HG03175 (cell line): ENCODE data around the gene MT1M.
"Not testable (repeated sequence)": the region's sequence is repeated elsewhere in the genome, so short reads cannot be mapped to it uniquely, and the experiment has no call there.

Source experiments
- ATAC-seq: cut with Tn5 transposase; IDR thresholded peaks from one replicate; pipeline ENCODE4 v1.9.1; 2021; ENCODE audit warnings: mild to moderate bottlenecking, moderate library complexity; ENCODE audit not compliant: unreplicated experiment

MT1M gene

GRCh38 chr16:56632156-56632847 lies at the start of gene MT1M:
Gene MT1M (plus strand): TSS chr16:56632659. CDS start chr16:56632732, 73 bp downstream.
- ATAC-seq, result no peak

DNA sequence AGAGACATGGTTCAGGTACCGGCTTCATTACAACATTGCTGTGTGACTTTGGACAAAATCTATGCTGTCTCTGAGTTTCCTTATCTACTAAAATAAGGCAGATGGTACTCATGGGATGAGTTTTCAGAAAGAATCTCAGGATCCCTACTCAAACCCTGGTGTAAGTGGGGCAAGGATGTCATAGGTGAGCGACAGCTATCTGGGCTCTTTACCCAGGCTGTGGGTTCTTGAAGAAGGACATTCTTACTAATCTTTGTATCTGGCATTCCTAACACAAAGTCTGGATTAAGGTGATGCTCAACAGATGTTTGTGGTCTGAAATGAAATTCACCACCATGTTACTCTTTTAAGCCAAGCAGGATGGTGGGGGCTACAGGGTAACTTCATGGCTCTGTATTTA lies 49.5 kb upstream of the MT1M start:
- ATAC-seq, result not testable (repeated sequence)

- ATAC-seq, result no peak
These were observed 48.9 kb upstream of the MT1M start for GRCh38 chr16:56583351-56584168.

DNA sequence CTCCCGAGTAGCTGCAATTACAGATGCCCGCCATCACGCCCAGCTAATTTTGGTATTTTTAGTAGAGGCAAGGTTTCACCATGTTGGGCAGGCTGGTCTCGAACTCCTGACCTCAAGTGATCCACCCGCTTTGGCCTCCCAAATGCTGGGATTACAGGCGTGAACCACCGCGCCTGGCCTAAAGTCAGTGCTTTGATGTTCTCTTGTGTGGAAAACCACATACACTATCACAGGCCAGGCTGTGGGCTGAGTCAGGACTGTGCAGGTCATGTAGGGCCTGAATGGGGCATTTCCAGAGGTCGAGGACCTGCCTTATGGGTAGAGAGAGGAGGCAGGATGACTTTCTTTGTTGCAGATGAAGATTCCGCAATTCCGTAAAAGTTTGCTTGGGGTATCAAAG lies 48.2 kb upstream of the MT1M start:
- ATAC-seq, result no peak

DNA sequence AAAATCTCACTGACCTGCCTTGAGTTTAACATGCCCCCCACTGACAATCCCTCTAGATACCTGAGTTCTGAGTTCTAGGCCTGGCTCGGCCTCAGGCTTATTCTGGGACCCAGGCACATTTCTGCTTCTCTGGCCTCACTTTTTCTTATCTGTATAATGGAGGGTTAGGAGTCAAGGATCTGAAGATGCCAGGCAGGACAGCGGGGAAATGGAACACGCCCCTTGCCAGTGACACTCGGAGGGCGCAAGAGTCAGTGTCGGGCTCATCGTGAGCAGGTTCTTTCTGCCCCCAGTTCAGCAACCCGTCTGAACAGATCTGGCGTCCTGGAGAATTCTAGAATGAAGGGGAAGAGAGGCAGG lies 43.7 kb upstream of the MT1M start:
- ATAC-seq, result no peak

DNA sequence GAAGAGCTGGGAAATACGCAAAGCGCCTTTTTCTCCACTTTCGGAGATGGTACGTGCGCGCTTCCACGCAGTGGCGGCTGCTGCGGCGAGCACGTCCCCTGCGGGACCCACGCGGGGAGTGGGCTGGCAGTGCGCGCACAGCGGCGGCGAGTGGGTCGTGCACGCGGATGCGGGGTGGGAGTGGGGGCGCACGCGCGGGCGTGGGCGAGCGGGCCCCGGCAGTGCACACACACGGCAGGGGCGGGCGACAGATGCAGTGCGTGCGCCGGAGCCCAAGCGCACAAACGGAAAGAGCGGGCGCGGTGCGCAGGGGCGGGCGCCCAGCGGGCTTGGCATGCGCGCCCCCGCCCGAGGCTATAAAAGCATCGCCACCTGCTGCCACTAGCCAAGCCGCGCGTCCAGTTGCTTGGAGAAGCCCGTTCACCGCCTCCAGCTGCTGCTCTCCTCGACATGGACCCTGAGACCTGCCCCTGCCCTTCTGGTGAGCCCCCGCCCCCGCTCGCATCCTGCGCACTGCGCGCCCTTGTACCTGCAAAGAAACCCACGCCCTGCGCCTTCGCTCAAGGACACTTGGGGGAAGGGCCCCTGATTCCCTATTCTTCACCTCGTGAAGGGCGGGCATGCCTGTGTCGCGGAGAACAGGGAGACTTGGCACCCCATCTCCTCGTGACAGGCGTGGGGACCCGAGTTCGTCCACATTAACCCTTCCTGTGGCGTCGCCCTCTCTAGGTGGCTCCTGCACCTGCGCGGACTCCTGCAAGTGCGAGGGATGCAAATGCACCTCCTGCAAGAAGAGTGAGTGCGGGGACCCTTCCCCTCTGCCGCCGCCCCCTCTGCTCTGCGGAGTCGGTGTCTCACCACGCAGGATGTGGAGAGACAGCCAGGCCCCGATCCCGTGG lies 43.1 kb upstream of the MT1M start, which contains the start of gene MT3:
Gene MT3, plus strand, starts transcription at position 388 of the 899 bp plus-strand sequence. Its CDS starts 63 bp downstream, at position 451.
- no peak for ATAC-seq

- no peak for ATAC-seq
These were observed 40.9 kb upstream of the MT1M start for GRCh38 chr16:56591377-56592060.

GRCh38 chr16:56593573-56594291 lies 38.7 kb upstream of the MT1M start:
- no peak for ATAC-seq

DNA sequence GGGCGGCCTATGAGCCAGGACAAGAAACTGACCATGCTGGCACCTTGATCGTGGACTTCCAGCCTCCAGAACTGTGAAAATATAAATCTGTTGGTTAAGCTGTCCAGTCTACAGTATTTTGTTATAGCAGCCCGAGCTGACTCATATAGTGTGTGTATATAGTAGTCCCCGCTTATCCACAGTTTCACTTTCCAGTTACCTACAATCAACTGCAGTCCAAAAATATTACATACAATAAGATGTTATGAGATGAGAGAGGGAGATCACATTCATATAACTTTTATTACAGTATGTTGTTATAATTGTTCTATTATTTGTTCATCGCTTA lies 38.2 kb upstream of the MT1M start:
- no peak for ATAC-seq

DNA sequence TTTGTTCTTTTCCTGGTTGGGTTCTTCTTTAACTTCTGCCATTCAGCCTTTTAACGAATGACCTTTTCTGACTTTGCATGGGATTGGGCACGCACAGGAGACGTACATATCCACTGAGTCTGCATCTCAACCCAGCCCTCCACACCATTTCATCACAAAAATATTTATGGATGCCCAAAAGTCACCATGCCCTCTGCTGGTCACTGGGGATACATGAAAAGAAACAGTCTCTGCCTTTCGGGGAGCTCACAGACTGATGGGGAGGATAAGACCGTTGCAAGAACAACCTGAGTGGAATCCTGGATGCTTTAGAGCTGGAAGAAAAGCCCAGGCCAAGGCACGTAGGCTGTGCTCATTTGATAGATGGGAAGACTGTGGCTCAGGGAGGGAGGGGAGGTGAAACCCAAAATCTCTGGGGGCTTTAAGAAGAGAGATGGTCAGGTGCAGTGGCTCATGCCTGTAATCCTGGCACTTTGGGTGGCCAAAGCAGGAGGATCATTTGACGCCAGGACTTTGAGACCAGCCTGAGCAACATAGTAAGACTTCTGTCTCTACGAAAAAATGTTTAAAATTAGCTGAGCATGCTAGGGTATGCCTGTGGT lies 32.0 kb upstream of the MT1M start:
- no peak for ATAC-seq

DNA sequence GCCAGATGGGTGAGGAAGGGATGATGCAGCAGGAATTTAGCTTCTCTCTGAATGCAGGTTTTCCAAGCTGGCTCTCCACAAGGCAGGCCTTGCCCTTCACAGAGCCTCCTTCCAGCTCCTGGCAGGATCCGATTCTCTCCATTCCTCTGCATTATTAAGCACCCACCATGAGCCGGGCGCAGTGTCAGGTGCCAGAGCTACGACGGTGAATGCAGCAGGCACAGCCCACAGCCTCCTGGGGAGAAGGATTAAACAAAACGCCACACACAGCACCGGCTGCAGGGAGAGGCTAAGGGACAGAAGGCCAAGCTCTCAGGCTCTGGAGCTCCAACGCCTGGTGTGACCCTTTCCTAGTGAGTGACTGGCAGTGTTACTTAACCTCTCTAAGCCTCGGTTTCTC lies 31.1 kb upstream of the MT1M start:
- ATAC-seq, result no peak

DNA sequence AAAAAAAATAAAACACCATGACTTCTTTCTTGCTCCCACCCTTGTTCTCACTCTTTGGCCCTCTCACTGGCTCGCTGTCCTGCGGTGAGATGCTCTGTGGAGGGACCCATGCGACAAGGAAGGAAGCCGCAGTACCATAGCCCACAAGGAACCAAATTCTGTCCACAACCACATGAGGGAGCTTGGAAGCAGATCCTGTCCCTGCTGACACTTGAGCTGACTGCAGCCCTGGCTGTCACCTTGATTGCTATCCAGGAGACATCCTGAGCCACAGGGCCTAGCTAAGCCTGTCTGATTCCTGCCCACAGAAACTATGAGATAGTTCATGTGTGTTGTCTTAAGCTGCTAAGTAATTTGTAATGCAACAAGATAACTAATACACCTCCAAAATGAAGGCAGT lies 28.9 kb upstream of the MT1M start:
- no peak for ATAC-seq

DNA sequence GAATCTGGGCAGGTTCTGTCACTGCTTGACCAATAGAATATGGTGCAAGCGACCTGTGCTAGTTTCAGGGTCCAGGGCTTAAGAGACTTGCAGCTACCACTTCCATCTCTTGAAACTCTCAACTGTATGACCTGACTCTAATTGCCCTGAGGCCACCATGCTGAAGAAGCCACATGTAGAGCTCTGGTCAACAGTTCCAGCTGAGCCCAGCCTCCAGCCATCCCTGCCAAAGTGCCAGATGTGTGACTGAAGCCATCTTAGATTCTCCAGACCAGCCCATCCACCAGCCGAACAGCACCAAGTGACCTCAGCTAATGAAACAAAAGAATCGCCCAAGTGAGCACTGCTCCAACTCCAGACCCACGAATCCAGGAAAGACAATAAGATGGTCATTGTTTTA lies 27.5 kb upstream of the MT1M start:
- ATAC-seq, result no peak

DNA sequence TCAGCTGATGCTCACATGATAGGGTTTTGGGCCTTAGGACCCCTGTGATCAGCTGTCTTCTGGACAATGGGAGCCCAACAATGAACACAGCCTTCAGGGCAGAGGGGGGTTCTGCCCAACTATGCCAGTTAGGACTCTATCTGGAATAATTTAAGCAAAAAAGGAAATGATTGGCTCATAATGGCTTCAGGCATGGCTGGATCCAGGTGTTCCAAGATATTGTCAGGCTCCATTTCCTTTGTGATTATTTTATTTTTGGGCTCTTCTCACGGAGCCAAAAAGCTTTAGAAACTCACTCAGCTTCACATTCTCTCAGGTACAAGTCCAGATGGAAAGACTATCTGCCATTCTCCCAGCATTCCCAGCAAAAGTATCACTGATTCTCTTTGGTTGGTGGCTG lies 27.0 kb upstream of the MT1M start:
- no peak for ATAC-seq

DNA sequence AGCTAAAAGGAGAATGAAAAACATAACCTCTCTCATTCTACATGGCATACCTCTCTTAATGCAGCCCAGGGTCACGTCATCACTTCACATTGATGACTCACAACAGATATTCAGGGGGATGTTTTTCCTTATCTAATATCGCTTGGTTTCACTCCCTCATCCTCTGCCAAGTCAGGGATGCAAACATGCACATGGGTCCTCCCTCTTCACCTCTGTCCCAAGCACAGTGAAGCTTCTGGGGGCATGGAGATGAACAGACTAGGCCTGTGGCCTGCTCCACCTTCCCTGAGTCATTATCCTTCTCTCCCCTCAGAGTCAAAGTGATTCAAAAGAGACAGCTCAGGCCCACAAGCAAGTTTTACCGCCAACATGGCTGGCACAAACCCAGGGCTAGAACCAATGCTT lies 26.4 kb upstream of the MT1M start:
- ATAC-seq, result no peak

DNA sequence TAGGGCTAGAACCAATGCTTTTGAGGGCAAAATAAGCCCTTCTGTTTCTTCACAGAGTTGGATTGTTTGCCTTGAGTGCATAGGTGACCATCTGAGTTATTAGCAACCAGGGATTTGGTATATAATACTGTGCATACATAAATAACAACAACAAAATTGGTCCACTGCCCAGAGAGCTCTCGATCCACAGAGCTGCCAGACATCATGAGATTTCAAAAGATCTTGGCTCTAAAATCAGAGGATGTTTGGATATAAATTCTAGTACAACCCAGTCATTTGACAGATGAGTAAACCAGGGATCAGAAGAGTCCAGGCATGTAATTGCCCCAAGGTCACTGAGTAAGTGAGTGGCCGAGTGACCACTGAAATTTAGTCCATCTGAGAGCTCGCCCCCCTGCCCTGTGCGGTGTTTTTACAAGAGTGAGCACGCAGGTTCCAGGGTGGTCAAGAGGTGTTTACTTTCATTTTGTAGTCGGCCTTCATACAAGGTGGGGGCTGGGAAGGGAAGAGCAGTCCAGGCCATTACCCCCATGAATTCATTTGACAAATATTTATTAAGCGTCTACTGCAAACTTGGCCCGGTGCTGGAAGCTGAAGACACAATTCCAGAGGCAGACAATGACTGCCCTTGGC lies 25.9 kb upstream of the MT1M start:
- no peak for ATAC-seq

DNA sequence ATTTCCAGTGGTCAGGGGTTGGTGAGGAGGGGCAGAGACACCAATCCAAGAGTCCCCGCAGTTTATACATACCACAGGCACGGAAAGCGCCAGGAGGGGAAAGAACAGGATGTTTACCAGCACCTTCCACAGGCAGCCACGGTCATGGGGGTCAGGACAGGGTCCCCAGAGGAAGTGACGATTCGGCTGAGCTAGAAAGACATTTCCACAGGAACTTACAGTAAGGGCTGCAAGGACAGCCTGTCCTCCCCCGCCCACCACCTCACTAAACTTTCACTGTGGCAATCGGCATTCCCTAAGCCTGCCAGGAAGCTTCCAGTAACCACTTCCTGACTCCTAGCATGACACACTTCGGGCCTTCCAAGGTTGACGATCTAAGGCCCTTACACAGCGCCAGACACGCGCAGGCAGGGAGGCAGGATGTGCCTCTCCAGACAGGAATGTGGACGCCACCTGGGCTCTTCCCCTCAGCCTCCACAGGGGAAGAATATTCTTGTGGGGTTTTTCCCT lies 25.3 kb upstream of the MT1M start:
- no peak for ATAC-seq

DNA sequence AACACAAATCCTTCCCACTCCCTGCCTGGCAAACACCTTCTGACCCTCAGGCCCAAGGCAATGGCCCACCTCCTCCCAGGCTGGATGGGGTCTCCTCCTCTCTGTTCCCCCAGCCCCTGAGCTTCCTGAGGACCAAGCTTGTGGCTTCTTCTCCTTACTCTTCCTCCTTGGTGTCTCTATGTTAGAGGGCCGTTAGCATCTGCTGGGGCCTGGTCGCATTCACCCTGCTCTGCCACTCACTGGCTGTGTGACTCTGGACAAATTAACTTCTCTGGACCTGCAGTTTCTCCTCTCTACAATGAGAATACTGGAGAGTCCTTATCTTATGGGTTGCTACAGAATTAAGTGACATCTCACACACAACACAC lies 24.8 kb upstream of the MT1M start:
- no peak for ATAC-seq
